ENCODE measurements around the gene GAB2. TPM values are rescaled to one million over a fixed set of nuclear protein-coding genes. Genes with fewer than 3 reads are reported as not detected.

GAB2 gene
- total RNA-seq, 1 experiment from 2014 or later: 3.3 TPM

DNA sequence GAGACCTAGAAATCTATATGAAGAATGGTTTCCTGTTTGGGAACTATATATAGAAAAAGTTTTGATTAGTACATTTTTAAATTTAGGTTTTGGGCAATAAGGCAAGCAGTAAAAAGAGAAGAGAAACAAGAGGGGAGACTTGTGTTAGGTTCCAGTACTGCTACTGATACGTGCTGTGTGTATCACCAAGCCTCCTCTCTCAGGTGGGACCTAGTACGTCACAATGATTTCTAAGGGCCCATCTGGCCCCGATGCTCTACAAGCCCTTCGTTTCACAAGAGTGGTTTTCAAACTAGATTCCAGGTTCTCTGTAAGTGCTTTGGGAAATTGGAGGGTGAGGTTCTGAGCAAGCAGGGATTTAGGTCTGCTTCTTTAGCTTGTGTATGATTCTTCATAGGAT is 189.7 kb downstream of the GAB2 start:
- Histone ChIP-seq H3K9me3 (ENCODE audit: control insufficient read depth, low read depth, low read length) (no peaks in the 10 kb centered on the region), H3K79me2 (ENCODE audit: insufficient read depth, low read length) (no peaks in the 10 kb centered on the region), H3K79me1 (ENCODE audit: insufficient read depth, low read depth, low read length, poor library complexity, severe bottlenecking) (no peaks in the 10 kb centered on the region), H3K4ac (ENCODE audit: low read depth, low read length) (no peak overlapping the region), H4K20me1 (ENCODE audit: control insufficient read depth, insufficient read depth, insufficient read length) (no peaks in the 10 kb centered on the region), H4K5ac (ENCODE audit: insufficient read length, low read depth, low read length) (no peak overlapping the region), H2BK120ac (ENCODE audit: low read depth, low read length, poor library complexity, severe bottlenecking) (no peak overlapping the region), H3K27me3 (ENCODE audit: insufficient read depth, low read length) (no peaks in the 10 kb centered on the region), H2BK5ac (ENCODE audit: insufficient read length, low read length) (no peak overlapping the region), H3T11ph (ENCODE audit: low read length) (no peak overlapping the region), H3K4me2 (ENCODE audit: insufficient read depth, insufficient read length, low read length) (no peak overlapping the region), H2AK5ac (ENCODE audit: insufficient read length, low read length) (no peak overlapping the region), H4K8ac (replicated peaks; ENCODE audit: insufficient read length, low read depth, low read length) (no peak overlapping the region), H3K23ac (ENCODE audit: insufficient read length, low read depth, low read length) (no peak overlapping the region), H4K91ac (ENCODE audit: insufficient read length, low read depth, low read length) (no peak overlapping the region), H3K14ac (ENCODE audit: insufficient read depth, low read length) (no peak overlapping the region), H3K56ac (ENCODE audit: insufficient read length, low read depth, low read length) (no peak overlapping the region), H2BK12ac (ENCODE audit: insufficient read length, low read depth, low read length) (no peak overlapping the region), H3K4me1 (ENCODE audit: insufficient read depth, low read length) (peaks cover 2% of the 10 kb centered on the region; the same call in 1 of the 2 replicates), H2AFZ (ENCODE audit: low read length) (no peak overlapping the region), H3K18ac (ENCODE audit: insufficient read length, low read depth, low read length) (no peak overlapping the region), H2BK20ac (ENCODE audit: low read depth, low read length, poor library complexity, severe bottlenecking) (no peak overlapping the region), H2BK15ac (ENCODE audit: low read depth, low read length) (no peak overlapping the region), H3K27ac (ENCODE audit: insufficient read length, low read depth, low read length) (no peak overlapping the region), H3K9ac (ENCODE audit: extremely low read depth, insufficient read length, low read length) (no peak overlapping the region), H3K23me2 (ENCODE audit: insufficient read length, low read depth, low read length, poor library complexity, severe bottlenecking) (no peaks in the 10 kb centered on the region)
- H3K27me3 Mint-ChIP-seq (ENCODE audit: low read depth): no peaks in the 10 kb centered on the region
- WGBS (ENCODE audit: extremely low coverage, insufficient read length, low lambda C conversion rate): no CpG with 5 or more reads among the region's 4 CpGs
- no peaks in the 10 kb centered on the region for H3K9me3 Mint-ChIP-seq
- DNase-seq: no peak
- H3K27ac Mint-ChIP-seq: no peak overlapping the region
- peaks cover 0 to 5% (median 0%) of the 10 kb centered on the region in 3 experiments; a peak in 2 of 7 replicates for H3K36me3 Mint-ChIP-seq (ENCODE audit: insufficient read depth in 1 of 3, low read depth in 3 of 3)
- no peak for TF ChIP-seq CTCF (conservative IDR thresholded peaks at IDR 0.05)
- no peak overlapping the region for H3K4me3 Mint-ChIP-seq
- H3K4me1 Mint-ChIP-seq: no peaks in the 10 kb centered on the region

All from H9 (cell line).